Upper lobe of left lung (tissue), 6 donors: ENCODE data around the gene LRRC10B. TPM values are rescaled to one million over a fixed set of nuclear protein-coding genes. Genes with fewer than 3 reads are reported as not detected.

Source experiments
- ATAC-seq, 2 donors: fragments of 200-7000 bp; cut with Tn5 transposase; one replicate each; pipeline ENCODE4 v1.9.1; 2022; ENCODE audit warnings: mild to moderate bottlenecking in 2 of 2, moderate library complexity in 2 of 2; ENCODE audit not compliant: low FRiP score in 2 of 2
- DNase-seq, 2 donors: peaks; one replicate each; pipeline ENCODE4 v3.0.0-alpha.2; 2019 to 2020
- H3K27ac ChIP-seq, 4 donors: fragments of 200-600 bp; sonication (generic); one replicate each; pipeline ENCODE4 v1.5.1; 2016 to 2019
- H3K27me3 ChIP-seq, 4 donors: fragments of 200-600 bp; sonication (generic); one replicate each; pipeline ENCODE4 v1.5.1; 2017 to 2019
- H3K36me3 ChIP-seq, 4 donors: fragments of 200-600 bp; sonication (generic); one replicate each; pipeline ENCODE4 v1.5.1; 2016 to 2019
- H3K4me1 ChIP-seq, 4 donors: fragments of 200-600 bp; sonication (generic); one replicate each; pipeline ENCODE4 v1.5.1; 2018 to 2019
- H3K4me3 ChIP-seq, 4 donors: fragments of 200-600 bp; sonication (generic); one replicate each; pipeline ENCODE4 v1.5.1; 2017 to 2019; ENCODE audit warnings: mild to moderate bottlenecking in 2 of 4, moderate library complexity in 1 of 4
- H3K9me3 ChIP-seq, 4 donors: fragments of 200-600 bp; sonication (generic); one replicate each; pipeline ENCODE4 v1.5.1; 2018 to 2019
- CTCF ChIP-seq, 6 experiments: fragments of 450-650 bp in 4 of 6; fragments of 200-600 bp in 2 of 6; sonication (generic) in 2 of 6; IDR thresholded peaks; one replicate each; pipeline ENCODE4 v1.5.1; 2016 to 2019; ENCODE audit warnings: antibody characterized with exemption in 6 of 6
- EP300 ChIP-seq, 4 donors: sonication (generic); formaldehyde crosslinking; IDR thresholded peaks; one replicate each; pipeline ENCODE4 v1.5.1; 2017; ENCODE audit warnings: antibody characterized with exemption in 4 of 4, control low read depth in 2 of 4
- POLR2A ChIP-seq, 4 donors: fragments of 450-650 bp; IDR thresholded peaks; one replicate each; pipeline ENCODE4 v1.5.1; 2016 to 2017; ENCODE audit warnings: antibody characterized with exemption in 4 of 4, mild to moderate bottlenecking in 2 of 4
- POLR2AphosphoS5 ChIP-seq, 2 donors: sonication (generic); formaldehyde crosslinking; IDR thresholded peaks; one replicate each; pipeline ENCODE4 v1.5.1; 2017; ENCODE audit warnings: antibody characterized with exemption in 2 of 2
- WGBS, 2 donors: methylation state at CpG; one replicate each; pipeline ENCODE4 v1.1.5; 2017 to 2018; 5-methylcytosine and 5-hydroxymethylcytosine counted together
- total RNA-seq, 6 donors: library from RNA; depleted of rRNA in 4 of 6; stranded (reverse); fragments of >200 nt in 4 of 6; gene quantifications; one replicate each; pipeline versions ENCODE4 v1.1.0 to v1.2.1, GENCODE V29; 2016 to 2021
- donor health status: DM: no; HTN: no; CAD: no; lungs with moderate emphysema.
- donor health status: DM: no; HTN: yes; CAD: no; lungs with severe emphysema.

The LRRC10B gene
- total RNA-seq, 6 donors from 2014 or later, result 0.31 to 24.2 (median 8.5) TPM

- H3K27ac ChIP-seq, result no peak overlapping the region
- TF ChIP-seq POLR2A (IDR thresholded peaks at IDR 0.05), result no peak
- TF ChIP-seq POLR2AphosphoS5 (IDR thresholded peaks at IDR 0.05), result no peak
- TF ChIP-seq EP300 (IDR thresholded peaks at IDR 0.05), result no peak
- no peak for TF ChIP-seq CTCF (IDR thresholded peaks at IDR 0.05)
- 91% methylated on average over 19 of the region's 19 CpGs for WGBS, 2 donors
- no peaks in the 10 kb centered on the region for H3K9me3 ChIP-seq
- H3K36me3 ChIP-seq, result no peaks in the 10 kb centered on the region
- peaks cover 3 to 10% (median 8%) of the 10 kb centered on the region in 4 donors for H3K4me1 ChIP-seq
- H3K4me3 ChIP-seq, result no peak overlapping the region
- no peak for DNase-seq
- ATAC-seq, result no peak
- no peaks in the 10 kb centered on the region for H3K27me3 ChIP-seq
Observed at GRCh38 chr11:61524963-61525587, 16.5 kb downstream of the LRRC10B start.

DNA sequence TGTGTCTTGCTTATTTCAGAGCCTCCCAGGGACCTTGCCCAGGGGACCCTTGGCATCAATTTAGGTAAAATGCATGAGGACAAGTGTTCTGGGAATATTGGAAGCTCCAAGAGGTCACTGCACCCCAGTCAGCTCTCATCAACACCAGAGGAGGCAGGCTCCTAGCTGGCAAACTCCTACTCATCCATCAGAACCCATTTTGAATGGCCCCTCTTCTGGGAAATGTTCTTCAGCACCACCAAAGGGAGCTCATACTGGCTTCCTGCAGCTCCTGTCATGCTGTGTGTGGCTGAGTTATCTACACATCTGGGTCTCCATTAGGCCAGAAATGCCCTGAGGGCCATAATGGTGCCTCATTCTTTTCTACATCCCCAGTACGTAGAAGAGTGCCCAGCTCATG, 17.7 kb downstream of the LRRC10B start:
- Histone ChIP-seq H3K36me3 (no peaks in the 10 kb centered on the region), H3K4me1 (peaks cover 6 to 15% (median 13%) of the 10 kb centered on the region in 4 donors), H3K4me3 (no peak overlapping the region), H3K27ac (no peak overlapping the region), H3K9me3 (no peaks in the 10 kb centered on the region), H3K27me3 (no peaks in the 10 kb centered on the region)
- ATAC-seq (no peak), DNase-seq (no peak)
- WGBS, 2 donors, result 88 to 89% methylated on average over 1 of the region's 1 CpG
- no peak for TF ChIP-seq EP300 (IDR thresholded peaks at IDR 0.05)
- no peak for TF ChIP-seq CTCF (IDR thresholded peaks at IDR 0.05)
- TF ChIP-seq POLR2AphosphoS5 (IDR thresholded peaks at IDR 0.05), result no peak
- TF ChIP-seq POLR2A (IDR thresholded peaks at IDR 0.05), result no peak

GRCh38 chr11:61526956-61527731, 18.6 kb downstream of the LRRC10B start:
- no peak for ATAC-seq
- TF ChIP-seq EP300 (IDR thresholded peaks at IDR 0.05), result no peak
- TF ChIP-seq CTCF (IDR thresholded peaks at IDR 0.05), result no peak
- no peak for TF ChIP-seq POLR2A (IDR thresholded peaks at IDR 0.05)
- no peak for TF ChIP-seq POLR2AphosphoS5 (IDR thresholded peaks at IDR 0.05)

GRCh38 chr11:61528114-61528513, 19.6 kb downstream of the LRRC10B start:
- no peak overlapping the region for H3K4me3 ChIP-seq
- H3K27ac ChIP-seq, result no peak overlapping the region
- ATAC-seq (no peak), DNase-seq (no peak)
- no peaks in the 10 kb centered on the region for H3K36me3 ChIP-seq
- no peaks in the 10 kb centered on the region for H3K27me3 ChIP-seq
- peaks cover 6 to 19% (median 13%) of the 10 kb centered on the region in 4 donors for H3K4me1 ChIP-seq
- no peak for TF ChIP-seq CTCF (IDR thresholded peaks at IDR 0.05)
- TF ChIP-seq POLR2AphosphoS5 (IDR thresholded peaks at IDR 0.05), result no peak
- TF ChIP-seq EP300 (IDR thresholded peaks at IDR 0.05), result no peak
- no peak for TF ChIP-seq POLR2A (IDR thresholded peaks at IDR 0.05)
- WGBS, 2 donors, result 75 to 76% methylated on average over 10 to 14 of the region's 14 CpGs
- no peaks in the 10 kb centered on the region for H3K9me3 ChIP-seq

More at GRCh38 chr11:61526956-61527731, 18.6 kb downstream of the LRRC10B start:
- H3K27me3 ChIP-seq, result no peaks in the 10 kb centered on the region
- DNase-seq, result no peak
- H3K4me3 ChIP-seq, result no peak overlapping the region
- H3K4me1 ChIP-seq, result peaks cover 6 to 15% (median 13%) of the 10 kb centered on the region in 4 donors
- H3K36me3 ChIP-seq, result no peaks in the 10 kb centered on the region
- no peak overlapping the region for H3K27ac ChIP-seq
- 80 to 84% methylated on average over 16 to 19 of the region's 20 CpGs for WGBS, 2 donors
- H3K9me3 ChIP-seq, result no peaks in the 10 kb centered on the region
